Osteocyte (in vitro differentiated cells): ENCODE measurements around the gene MMP24. TPM values are rescaled to one million over a fixed set of nuclear protein-coding genes. Genes with fewer than 3 reads are reported as not detected.

Experiments used
- DNase-seq: peaks from one replicate; pipeline ENCODE4 v3.0.0; 2021; ENCODE audit warnings: mixed read lengths; ENCODE audit not compliant: unreplicated experiment; ENCODE audit errors: extremely low spot score
- H3K27ac Mint-ChIP-seq: one replicate; pipeline ENCODE4 v1.8.0; 2021; ENCODE audit warnings: mild to moderate bottlenecking, mixed read lengths; ENCODE audit not compliant: unreplicated experiment
- H3K27me3 Mint-ChIP-seq: one replicate; pipeline ENCODE4 v1.8.0; 2021; ENCODE audit warnings: mixed read lengths; ENCODE audit not compliant: unreplicated experiment
- H3K36me3 Mint-ChIP-seq: one replicate; pipeline ENCODE4 v1.8.0; 2021; ENCODE audit warnings: mixed read lengths; ENCODE audit not compliant: unreplicated experiment
- H3K4me1 Mint-ChIP-seq: one replicate; pipeline ENCODE4 v1.8.0; 2021; ENCODE audit warnings: mixed read lengths; ENCODE audit not compliant: unreplicated experiment
- H3K4me3 Mint-ChIP-seq: one replicate; pipeline ENCODE4 v1.8.0; 2021; ENCODE audit warnings: mild to moderate bottlenecking, moderate library complexity, mixed read lengths; ENCODE audit not compliant: unreplicated experiment
- H3K9me3 Mint-ChIP-seq: one replicate; pipeline ENCODE4 v1.8.0; 2021; ENCODE audit warnings: mixed read lengths; ENCODE audit not compliant: unreplicated experiment
- total RNA-seq: library from RNA; stranded (reverse); gene quantifications from 2 replicates; pipeline ENCODE4 v1.2.1, GENCODE V29; 2021
- TF ChIP-seq, protein P1 (sequence below): fragments of 200-600 bp; sonication (generic); IDR thresholded peaks from 2 replicates; pipeline ENCODE4 v1.5.0; 2021; ENCODE audit warnings: antibody characterized with exemption, mild to moderate bottlenecking, moderate library complexity

MMP24 gene
- total RNA-seq, 1 donor from 2014 or later, result 0.54 TPM

- Mint-ChIP-seq H3K27me3 (peaks cover 9% of the 10 kb centered on the region), H3K9me3 (no peaks in the 10 kb centered on the region), H3K36me3 (no peaks in the 10 kb centered on the region), H3K4me3 (no peak overlapping the region), H3K4me1 (peaks cover 7% of the 10 kb centered on the region), H3K27ac (no peak overlapping the region)
- DNase-seq, result no peak
- TF ChIP-seq, protein P1, sequence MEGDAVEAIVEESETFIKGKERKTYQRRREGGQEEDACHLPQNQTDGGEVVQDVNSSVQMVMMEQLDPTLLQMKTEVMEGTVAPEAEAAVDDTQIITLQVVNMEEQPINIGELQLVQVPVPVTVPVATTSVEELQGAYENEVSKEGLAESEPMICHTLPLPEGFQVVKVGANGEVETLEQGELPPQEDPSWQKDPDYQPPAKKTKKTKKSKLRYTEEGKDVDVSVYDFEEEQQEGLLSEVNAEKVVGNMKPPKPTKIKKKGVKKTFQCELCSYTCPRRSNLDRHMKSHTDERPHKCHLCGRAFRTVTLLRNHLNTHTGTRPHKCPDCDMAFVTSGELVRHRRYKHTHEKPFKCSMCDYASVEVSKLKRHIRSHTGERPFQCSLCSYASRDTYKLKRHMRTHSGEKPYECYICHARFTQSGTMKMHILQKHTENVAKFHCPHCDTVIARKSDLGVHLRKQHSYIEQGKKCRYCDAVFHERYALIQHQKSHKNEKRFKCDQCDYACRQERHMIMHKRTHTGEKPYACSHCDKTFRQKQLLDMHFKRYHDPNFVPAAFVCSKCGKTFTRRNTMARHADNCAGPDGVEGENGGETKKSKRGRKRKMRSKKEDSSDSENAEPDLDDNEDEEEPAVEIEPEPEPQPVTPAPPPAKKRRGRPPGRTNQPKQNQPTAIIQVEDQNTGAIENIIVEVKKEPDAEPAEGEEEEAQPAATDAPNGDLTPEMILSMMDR, result no peak
Measured at GRCh38 chr20:35243317-35243716, 16.8 kb downstream of the MMP24 start.

DNA sequence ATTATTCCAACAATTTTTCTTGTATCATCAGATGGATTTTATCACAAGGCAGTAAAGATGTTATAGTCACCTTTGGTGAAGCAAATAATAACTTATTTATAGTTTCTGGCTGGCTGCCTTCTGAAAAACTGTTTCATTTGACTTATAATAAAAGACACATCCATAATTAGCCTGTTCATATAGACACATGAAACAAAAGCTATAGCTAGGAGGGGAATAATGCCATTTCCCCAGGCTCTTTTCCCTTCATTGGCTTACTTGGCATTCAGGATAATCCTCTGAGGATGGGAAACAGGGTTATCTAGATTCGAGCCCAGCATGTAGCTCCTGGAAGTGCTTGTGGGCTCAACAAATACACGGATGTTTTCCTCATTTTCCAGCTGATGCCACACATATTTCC is 17.5 kb downstream of the MMP24 start:
- Mint-ChIP-seq H3K36me3 (no peaks in the 10 kb centered on the region), H3K4me1 (peaks cover 7% of the 10 kb centered on the region), H3K9me3 (no peaks in the 10 kb centered on the region), H3K27me3 (peaks cover 9% of the 10 kb centered on the region), H3K4me3 (no peak overlapping the region), H3K27ac (no peak overlapping the region)
- DNase-seq, result no peak
- TF ChIP-seq, protein P1, result no peak

- Mint-ChIP-seq H3K36me3 (no peaks in the 10 kb centered on the region), H3K4me1 (no peaks in the 10 kb centered on the region), H3K27ac (no peak overlapping the region), H3K27me3 (peaks cover 3% of the 10 kb centered on the region), H3K4me3 (no peak overlapping the region), H3K9me3 (no peaks in the 10 kb centered on the region)
- TF ChIP-seq, protein P1, result no peak
- DNase-seq, result no peak
Measured at GRCh38 chr20:35246723-35247122, 20.2 kb downstream of the MMP24 start.

DNA sequence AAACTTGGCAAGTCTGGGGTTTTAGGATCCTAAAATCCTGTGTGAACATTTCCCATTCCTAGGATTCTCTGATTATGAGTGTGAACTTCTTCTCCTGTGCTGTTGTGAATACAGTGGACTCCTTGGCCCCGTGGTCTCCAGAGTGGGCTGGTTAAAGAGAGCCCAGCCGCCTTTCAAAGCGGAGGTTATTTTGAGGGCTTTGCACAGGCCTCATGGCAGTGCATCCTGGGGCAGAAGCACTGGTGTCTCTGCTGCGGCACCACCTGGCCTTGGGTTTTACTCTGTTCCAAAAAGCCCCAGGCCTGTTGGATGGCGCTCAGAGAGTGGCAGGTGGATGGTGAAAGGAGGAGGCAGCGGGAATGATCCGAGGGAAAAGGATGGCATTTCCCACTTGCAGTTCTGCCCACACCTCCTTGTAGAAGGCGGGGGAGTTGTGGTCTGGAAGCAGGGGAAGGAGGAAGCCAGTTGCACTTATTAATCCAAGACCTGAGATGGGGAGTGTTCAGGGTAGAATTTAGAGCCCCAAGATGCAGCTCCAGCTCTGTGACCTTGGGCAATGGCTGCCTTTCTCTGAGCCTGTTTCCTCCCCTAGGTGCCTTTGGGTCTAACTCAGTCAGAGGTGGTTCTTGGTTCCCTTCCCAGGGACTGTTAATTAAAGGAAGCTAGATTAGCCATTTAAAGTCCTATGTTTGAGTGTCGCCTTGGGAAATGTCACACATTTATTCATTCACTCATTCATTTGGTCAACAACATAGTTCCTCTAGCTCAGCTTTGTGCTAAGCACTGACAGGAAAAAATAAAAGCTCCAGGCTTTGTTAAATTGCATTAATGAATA is 22.4 kb downstream of the MMP24 start:
- Mint-ChIP-seq H3K27me3 (no peaks in the 10 kb centered on the region), H3K4me3 (no peak overlapping the region), H3K4me1 (no peaks in the 10 kb centered on the region), H3K36me3 (peaks cover 2% of the 10 kb centered on the region), H3K9me3 (no peaks in the 10 kb centered on the region), H3K27ac (no peak overlapping the region)
- TF ChIP-seq, protein P1, result no peak
- no peak for DNase-seq

GRCh38 chr20:35251613-35251940 is 25.1 kb downstream of the MMP24 start:
- DNase-seq, result no peak
- H3K36me3 Mint-ChIP-seq, result peaks cover 5% of the 10 kb centered on the region
- H3K27ac Mint-ChIP-seq, result no peak overlapping the region
- TF ChIP-seq, protein P1, result no peak
- H3K27me3 Mint-ChIP-seq, result no peaks in the 10 kb centered on the region
- no peak overlapping the region for H3K4me3 Mint-ChIP-seq
- H3K9me3 Mint-ChIP-seq, result no peaks in the 10 kb centered on the region
- no peaks in the 10 kb centered on the region for H3K4me1 Mint-ChIP-seq
